H1 (cell line): ENCODE measurements around the gene UPF3A. TPM values are rescaled to one million over a fixed set of nuclear protein-coding genes. Genes with fewer than 3 reads are reported as not detected.

Experiments used
- CTCF ChIA-PET: fragments of 300-600 bp; sonication (Branson Sonifier 250); formaldehyde crosslinking; loops from one replicate; lab custom pipeline; 2021; ENCODE audit not compliant: partially characterized antibody; lab: Charles Lee
- POLR2A ChIA-PET: fragments of 300-600 bp; sonication (Branson Sonifier 250); formaldehyde crosslinking; loops from one replicate; lab custom pipeline; 2021; ENCODE audit warnings: inconsistent platforms; ENCODE audit not compliant: partially characterized antibody; lab: Charles Lee
- DNase-seq, 2 experiments: peaks; one replicate each; pipeline versions ENCODE4 v3.0.0 to v3.0.0-alpha.2; 2010 to 2022; ENCODE audit warnings: low spot score in 2 of 2, low read depth in 1 of 2, mixed read lengths in 1 of 2
- FAIRE-seq: peaks from 2 replicates; lab custom pipeline; 2011; peaks lifted over from hg19 to GRCh38; lab: Jason Lieb, UNC
- H2AFZ ChIP-seq: 2 replicates; pipeline ENCODE4 v1.8.1; 2012; ENCODE audit warnings: low read length, inconsistent platforms
- H2AK5ac ChIP-seq: 2 replicates; pipeline ENCODE4 v1.6.1; 2013; ENCODE audit warnings: low read depth, low read length
- H2BK120ac ChIP-seq: replicated peaks from 2 replicates; pipeline ENCODE3; 2013; ENCODE audit warnings: low read depth, low read length, inconsistent platforms
- H2BK12ac ChIP-seq: 2 replicates; pipeline ENCODE4 v1.6.1; 2013; ENCODE audit warnings: low read depth, low read length
- H2BK15ac ChIP-seq: 2 replicates; pipeline ENCODE4 v1.6.1; 2013; ENCODE audit warnings: low read length
- H2BK20ac ChIP-seq: 2 replicates; pipeline ENCODE4 v1.6.1; 2013; ENCODE audit warnings: low read length
- H2BK5ac ChIP-seq: 2 replicates; pipeline ENCODE4 v1.6.1; 2013; ENCODE audit warnings: low read depth, low read length
- H3K14ac ChIP-seq: 2 replicates; pipeline ENCODE4 v1.6.1; 2013; ENCODE audit warnings: inconsistent platforms; ENCODE audit not compliant: insufficient read length
- H3K18ac ChIP-seq: 2 replicates; pipeline ENCODE4 v1.6.1; 2013; ENCODE audit warnings: low read length; ENCODE audit errors: extremely low read depth
- H3K23ac ChIP-seq: 2 replicates; pipeline ENCODE4 v1.6.1; 2013; ENCODE audit warnings: inconsistent platforms; ENCODE audit not compliant: insufficient read length
- H3K23me2 ChIP-seq: 2 replicates; pipeline ENCODE4 v1.6.1; 2013; ENCODE audit warnings: low read depth, low read length
- H3K27ac ChIP-seq: 2 replicates; pipeline ENCODE4 v1.6.1; 2011; ENCODE audit warnings: low read depth, low read length, inconsistent platforms
- H3K27me3 ChIP-seq, 4 experiments: replicated peaks in 1 of 4; 1 replicate in 1 of 4; 2 replicates in 3 of 4; pipeline versions ENCODE4 v1.6.1 to v1.8.1; 2011 to 2013; ENCODE audit warnings: low read length in 3 of 4, mild to moderate bottlenecking in 3 of 4, inconsistent platforms in 2 of 4, mixed read lengths in 2 of 4, moderate library complexity in 1 of 4; ENCODE audit not compliant: control insufficient read depth in 3 of 4, insufficient read depth in 3 of 4; ENCODE audit errors: extremely low read depth in 1 of 4
- H3K36me3 ChIP-seq, 4 experiments: 2 replicates each; pipeline versions ENCODE4 v1.6.1 to v1.8.1; 2011 to 2013; ENCODE audit warnings: mild to moderate bottlenecking in 4 of 4, low read length in 3 of 4, moderate library complexity in 2 of 4, control low read depth in 1 of 4, inconsistent platforms in 1 of 4; ENCODE audit not compliant: insufficient read depth in 4 of 4, control insufficient read depth in 2 of 4
- H3K4ac ChIP-seq: replicated peaks from 2 replicates; pipeline ENCODE3; 2013; ENCODE audit warnings: low read length, low read depth, mixed read lengths, inconsistent platforms; ENCODE audit not compliant: insufficient read length
- H3K4me1 ChIP-seq, 4 experiments: replicated peaks in 1 of 4; 1 replicate in 1 of 4; 2 replicates in 3 of 4; pipeline versions ENCODE4 v1.6.1 to v1.8.1; 2011 to 2013; ENCODE audit warnings: low read length in 3 of 4, inconsistent platforms in 2 of 4, mixed read lengths in 1 of 4; ENCODE audit not compliant: insufficient read depth in 4 of 4, control insufficient read depth in 3 of 4
- H3K4me2 ChIP-seq, 2 experiments: 2 replicates each; pipeline versions ENCODE4 v1.6.1 to v1.8.1; 2011 to 2013; ENCODE audit warnings: low read depth in 2 of 2, low read length in 2 of 2, control low read depth in 1 of 2, inconsistent platforms in 1 of 2, mild to moderate bottlenecking in 1 of 2; ENCODE audit not compliant: insufficient read depth in 1 of 2
- H3K4me3 ChIP-seq, 4 experiments: fragments of 200-600, 300-600 bp in 1 of 4; sonication (generic), shearing (Covaris generic), sonication (Bioruptor Twin) in 1 of 4; 2 replicates each; pipeline versions ENCODE4 v1.5.1 to v1.8.1; 2011 to 2016; ENCODE audit warnings: low read length in 4 of 4, low read depth in 3 of 4, control low read depth in 2 of 4, inconsistent platforms in 2 of 4, mild to moderate bottlenecking in 2 of 4, mixed read lengths in 1 of 4, moderate library complexity in 1 of 4; ENCODE audit not compliant: insufficient read depth in 2 of 4; ENCODE audit errors: extremely low read depth in 1 of 4
- H3K56ac ChIP-seq: replicated peaks from 2 replicates; pipeline ENCODE3; 2013; ENCODE audit warnings: low read depth, mild to moderate bottlenecking, mixed read lengths, low read length, inconsistent platforms; ENCODE audit not compliant: insufficient read length
- H3K79me1 ChIP-seq: 2 replicates; pipeline ENCODE4 v1.6.1; 2013; ENCODE audit warnings: low read depth, low read length, control low read depth
- H3K79me2 ChIP-seq, 2 experiments: 2 replicates each; pipeline versions ENCODE4 v1.6.1 to v1.8.1; 2012 to 2013; ENCODE audit warnings: low read length in 2 of 2, mild to moderate bottlenecking in 2 of 2, inconsistent platforms in 1 of 2; ENCODE audit not compliant: insufficient read depth in 2 of 2, control insufficient read depth in 1 of 2
- H3K9ac ChIP-seq, 4 experiments: replicated peaks in 1 of 4; 1 replicate in 1 of 4; 2 replicates in 3 of 4; pipeline versions ENCODE4 v1.6.1 to v1.8.1; 2011 to 2013; ENCODE audit warnings: low read depth in 3 of 4, low read length in 3 of 4, control low read depth in 2 of 4, mild to moderate bottlenecking in 2 of 4, moderate library complexity in 2 of 4, inconsistent platforms in 1 of 4; ENCODE audit errors: extremely low read depth in 1 of 4
- H3K9me3 ChIP-seq, 2 experiments: 2 replicates each; pipeline versions ENCODE4 v1.6.1 to v1.8.1; 2012 to 2013; ENCODE audit warnings: mild to moderate bottlenecking in 2 of 2, moderate library complexity in 2 of 2, control low read depth in 1 of 2, inconsistent platforms in 1 of 2, low read depth in 1 of 2, low read length in 1 of 2, mixed read lengths in 1 of 2; ENCODE audit not compliant: insufficient read depth in 2 of 2
- H4K20me1 ChIP-seq, 2 experiments: replicated peaks in 1 of 2; 2 replicates each; pipeline versions ENCODE3 to v1.8.1; 2011 to 2013; ENCODE audit warnings: inconsistent platforms in 2 of 2, low read length in 2 of 2, mild to moderate bottlenecking in 1 of 2; ENCODE audit not compliant: insufficient read depth in 2 of 2, control insufficient read depth in 1 of 2
- H4K5ac ChIP-seq: 2 replicates; pipeline ENCODE4 v1.6.1; 2013; ENCODE audit warnings: low read length, low read depth, mixed read lengths, inconsistent platforms; ENCODE audit not compliant: insufficient read length
- H4K8ac ChIP-seq: 2 replicates; pipeline ENCODE4 v1.8.0; 2013; ENCODE audit warnings: mild to moderate bottlenecking, moderate library complexity, low read length, inconsistent platforms; ENCODE audit not compliant: insufficient read depth; ENCODE audit errors: extremely low read depth
- H4K91ac ChIP-seq: replicated peaks from 2 replicates; pipeline ENCODE3; 2013; ENCODE audit warnings: low read length, mixed read lengths, inconsistent platforms; ENCODE audit not compliant: insufficient read length
- BCL11A ChIP-seq, 2 experiments: IDR thresholded peaks; one replicate each; pipeline ENCODE4 v1.6.1; 2011; ENCODE audit warnings: low read depth in 2 of 2, low read length in 2 of 2, mild to moderate bottlenecking in 2 of 2
- EP300 ChIP-seq, 2 experiments: IDR thresholded peaks; 1 replicate in 1 of 2; 2 replicates in 1 of 2; pipeline ENCODE4 v1.6.1; 2011 to 2012; ENCODE audit warnings: low read depth in 2 of 2, low read length in 2 of 2, mild to moderate bottlenecking in 2 of 2, borderline replicate concordance in 1 of 2, inconsistent platforms in 1 of 2, moderate library complexity in 1 of 2
- GABPA ChIP-seq: IDR thresholded peaks from 2 replicates; pipeline ENCODE4 v1.6.1; 2011; ENCODE audit warnings: mild to moderate bottlenecking, low read length, moderate library complexity, borderline replicate concordance; ENCODE audit not compliant: insufficient read depth
- HDAC6 ChIP-seq: IDR thresholded peaks from one replicate; pipeline ENCODE4 v1.7.1; 2012; ENCODE audit warnings: low read depth, mild to moderate bottlenecking, inconsistent platforms, low read length, moderate library complexity
- PHF8 ChIP-seq: fragments of 200-600 bp; sonication (generic); conservative IDR thresholded peaks from 2 replicates; pipeline ENCODE4 v1.7.1; 2012; ENCODE audit warnings: low read depth, mild to moderate bottlenecking, inconsistent platforms, low read length, moderate library complexity
- RAD21 ChIP-seq, 2 experiments: IDR thresholded peaks in 1 of 2; conservative IDR thresholded peaks in 1 of 2; 2 replicates each; pipeline ENCODE4 v1.6.1; 2011; ENCODE audit warnings: low read depth in 2 of 2, low read length in 2 of 2, improper control_type of control experiment in 1 of 2, inconsistent platforms in 1 of 2, mild to moderate bottlenecking in 1 of 2, moderate library complexity in 1 of 2
- SIX5 ChIP-seq: IDR thresholded peaks from 2 replicates; pipeline ENCODE4 v1.6.1; 2011; ENCODE audit warnings: mild to moderate bottlenecking, low read depth, low read length
- WGBS, 2 experiments: shearing (Covaris generic) in 1 of 2; methylation state at CpG; one replicate each; pipeline versions ENCODE4 v1.1.6 to v1.1.7; 2013 to 2015; ENCODE audit warnings: low lambda C conversion rate in 2 of 2, mixed read lengths in 2 of 2, inconsistent platforms in 1 of 2, low coverage in 1 of 2, missing lambda C conversion rate in 1 of 2; ENCODE audit not compliant: insufficient replicate concordance in 2 of 2, insufficient coverage in 1 of 2, insufficient read length in 1 of 2; ENCODE audit errors: extremely low coverage in 1 of 2, missing lambda C conversion rate in 1 of 2; 5-methylcytosine and 5-hydroxymethylcytosine counted together
- polyA plus RNA-seq, 7 experiments: library from polyadenylated mRNA; depleted of rRNA in 3 of 7; stranded (reverse) in 5 of 7; unstranded in 2 of 7; fragments of >200 nt in 5 of 7; fragments of 200-250 nt in 2 of 7; gene quantifications; 1 replicate in 5 of 7; 2 replicates in 1 of 7; 4 replicates in 1 of 7; pipeline versions ENCODE4 v1.2.1 to v1.2.3, GENCODE V29; 2011 to 2013; ENCODE audit warnings: missing spikeins in 2 of 7, mixed read lengths in 2 of 7
- total RNA-seq: library from RNA; stranded (reverse); fragmentation: NEBNext Ultra II Directional; extraction: Animal tissue kit (Norgen Biotek cat#: 25700); gene quantifications from 2 replicates; pipeline ENCODE4 v1.2.1, GENCODE V29; 2021

UPF3A gene
- total and polyA plus RNA-seq, 2 of the 8 experiments (the other 6 are each of a cell fraction or from before 2014, with no cell fraction given), result 47.1 to 58.2 TPM

GRCh38 chr13:114296902-114297301 lies 15.5 kb downstream of the UPF3A start:
- Histone ChIP-seq H3K9ac (no peak overlapping the region), H2AK5ac (no peak overlapping the region), H4K8ac (no peak overlapping the region), H2BK15ac (no peak overlapping the region), H3K14ac (no peak overlapping the region), H3K9me3 (no peaks in the 10 kb centered on the region), H3K23ac (no peak overlapping the region), H3K27me3 (no peaks in the 10 kb centered on the region), H3K79me2 (peaks cover 0 to 25% of the 10 kb centered on the region in 2 experiments; a peak in 2 of 4 replicates), H4K91ac (no peak overlapping the region), H3K4ac (no peak overlapping the region), H3K18ac (no peak overlapping the region), H3K4me3 (no peak overlapping the region), H2BK120ac (no peak overlapping the region), H2BK5ac (no peak overlapping the region), H3K79me1 (peaks cover 11% of the 10 kb centered on the region), H3K4me1 (no peaks in the 10 kb centered on the region), H2BK12ac (no peak overlapping the region), H4K5ac (no peak overlapping the region), H3K23me2 (no peaks in the 10 kb centered on the region), H3K4me2 (no peak overlapping the region), H4K20me1 (peaks cover 6 to 7% of the 10 kb centered on the region in 2 experiments), H2AFZ (no peak overlapping the region), H3K27ac (no peak overlapping the region), H2BK20ac (no peak overlapping the region), H3K36me3 (peaks cover 12 to 57% (median 40%) of the 10 kb centered on the region in 4 experiments; a peak in 7 of 8 replicates), H3K56ac (no peak overlapping the region)
- 85% methylated on average over 5 of the region's 5 CpGs; no CpG with 5 or more reads in 1 of the 2 experiments for WGBS, 2 experiments
- DNase-seq (no peak), FAIRE-seq (no peak)
- POLR2A ChIA-PET, result interaction anchor here (0.6 to 2.1 kb wide), 2 partner anchors 11 to 142 kb away, joined by 3 to 6 read pairs; no protein-coding TSS in a partner anchor
- TF ChIP-seq GABPA (no peak), PHF8 (no peak), EP300 (IDR thresholded peaks at IDR 0.05; ENCODE audit: borderline replicate concordance in 1 of 2, low read depth in 2 of 2, low read length in 2 of 2) (no peak), SIX5 (no peak), HDAC6 (no peak), BCL11A (IDR thresholded peaks at IDR 0.05; ENCODE audit: low read depth in 2 of 2, low read length in 2 of 2) (no peak), RAD21 (IDR thresholded peaks at IDR 0.05 in 1 of 2, conservative IDR thresholded peaks at IDR 0.05 in 1 of 2; ENCODE audit: low read depth in 2 of 2, low read length in 2 of 2) (no peak)
- CTCF ChIA-PET, result interaction anchor here (1.6 kb wide), 1 partner anchor 44 kb away, joined by 4 read pairs; no protein-coding TSS in a partner anchor
